Measurements from ENCODE around the gene UVRAG. TPM values are rescaled to one million over a fixed set of nuclear protein-coding genes. Genes with fewer than 3 reads are reported as not detected.

The UVRAG gene
- total and polyA plus RNA-seq, 2 experiments from 2014 or later = 21.6 to 34.0 TPM

DNA sequence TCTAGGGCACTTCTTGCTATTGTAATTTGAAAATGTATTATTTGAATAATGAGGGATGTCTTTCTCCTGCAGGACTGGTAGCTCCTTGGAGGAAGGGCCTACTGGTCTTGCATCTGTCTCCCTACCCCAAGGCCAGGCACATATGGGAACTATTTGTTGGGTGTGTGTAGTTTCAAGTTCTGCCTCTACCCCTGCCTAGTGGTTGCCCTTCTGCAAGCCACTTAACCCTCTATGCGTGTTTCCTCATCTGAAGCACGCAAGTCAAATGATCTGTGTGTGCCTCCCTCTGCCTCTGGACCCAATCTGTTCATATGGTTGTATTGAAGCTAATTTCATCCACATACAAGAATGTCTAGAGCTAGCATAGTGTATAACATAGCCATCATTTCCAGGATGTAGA, 324.3 kb downstream of the UVRAG start:
- H3K4me3 ChIP-seq = no peak overlapping the region
- TF ChIP-seq, protein P1, sequence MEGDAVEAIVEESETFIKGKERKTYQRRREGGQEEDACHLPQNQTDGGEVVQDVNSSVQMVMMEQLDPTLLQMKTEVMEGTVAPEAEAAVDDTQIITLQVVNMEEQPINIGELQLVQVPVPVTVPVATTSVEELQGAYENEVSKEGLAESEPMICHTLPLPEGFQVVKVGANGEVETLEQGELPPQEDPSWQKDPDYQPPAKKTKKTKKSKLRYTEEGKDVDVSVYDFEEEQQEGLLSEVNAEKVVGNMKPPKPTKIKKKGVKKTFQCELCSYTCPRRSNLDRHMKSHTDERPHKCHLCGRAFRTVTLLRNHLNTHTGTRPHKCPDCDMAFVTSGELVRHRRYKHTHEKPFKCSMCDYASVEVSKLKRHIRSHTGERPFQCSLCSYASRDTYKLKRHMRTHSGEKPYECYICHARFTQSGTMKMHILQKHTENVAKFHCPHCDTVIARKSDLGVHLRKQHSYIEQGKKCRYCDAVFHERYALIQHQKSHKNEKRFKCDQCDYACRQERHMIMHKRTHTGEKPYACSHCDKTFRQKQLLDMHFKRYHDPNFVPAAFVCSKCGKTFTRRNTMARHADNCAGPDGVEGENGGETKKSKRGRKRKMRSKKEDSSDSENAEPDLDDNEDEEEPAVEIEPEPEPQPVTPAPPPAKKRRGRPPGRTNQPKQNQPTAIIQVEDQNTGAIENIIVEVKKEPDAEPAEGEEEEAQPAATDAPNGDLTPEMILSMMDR (IDR thresholded peaks at IDR 0.05; ENCODE audit: low read depth, low read length) = no peak
- H3K4me1 ChIP-seq (ENCODE audit: low read depth) = no peaks in the 10 kb centered on the region
- H3K9me3 ChIP-seq (ENCODE audit: low read depth) = no peaks in the 10 kb centered on the region
- H3K27me3 ChIP-seq = no peaks in the 10 kb centered on the region
- H3K27ac ChIP-seq = no peak overlapping the region
- no peaks in the 10 kb centered on the region for H3K36me3 ChIP-seq
- DNase-seq (ENCODE audit: low read depth in 1 of 2, low spot score in 1 of 2) = no peak

DNA sequence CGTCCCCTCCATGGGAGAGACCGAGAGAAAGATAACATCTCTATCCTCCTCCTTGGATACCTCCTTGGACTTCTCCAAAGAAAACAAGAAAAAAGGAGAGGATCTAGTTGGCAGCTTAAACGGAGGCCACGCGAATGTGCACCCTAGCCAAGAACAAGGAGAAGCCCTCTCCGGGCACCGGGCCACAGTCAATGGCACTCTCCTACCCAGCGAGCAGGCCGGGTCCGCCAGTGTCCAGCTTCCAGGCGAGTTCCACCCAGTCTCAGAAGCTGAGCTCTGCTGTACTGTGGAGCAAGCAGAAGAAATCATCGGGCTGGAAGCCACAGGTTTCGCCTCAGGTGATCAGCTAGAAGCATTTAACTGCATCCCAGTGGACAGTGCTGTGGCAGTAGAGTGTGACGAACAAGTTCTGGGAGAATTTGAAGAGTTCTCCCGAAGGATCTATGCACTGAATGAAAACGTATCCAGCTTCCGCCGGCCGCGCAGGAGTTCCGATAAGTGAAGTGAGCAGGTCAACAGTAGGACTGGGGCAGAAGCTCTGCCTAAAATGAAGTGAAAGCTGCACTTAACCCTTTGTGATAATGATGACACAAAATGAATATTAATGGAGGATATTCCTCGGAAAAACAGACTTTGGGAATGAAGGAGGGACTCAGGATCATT, 326.0 kb downstream of the UVRAG start:
- Histone ChIP-seq H3K4me3 (no peak overlapping the region), H3K4me1 (ENCODE audit: low read depth) (peaks cover 3% of the 10 kb centered on the region), H3K9me3 (ENCODE audit: low read depth) (no peaks in the 10 kb centered on the region), H3K27me3 (no peaks in the 10 kb centered on the region), H3K36me3 (no peaks in the 10 kb centered on the region), H3K27ac (no peak overlapping the region)
- TF ChIP-seq, protein P1 (IDR thresholded peaks at IDR 0.05; ENCODE audit: low read depth, low read length) = no peak
- DNase-seq (ENCODE audit: low read depth in 1 of 2, low spot score in 1 of 2) = no peak

DNA sequence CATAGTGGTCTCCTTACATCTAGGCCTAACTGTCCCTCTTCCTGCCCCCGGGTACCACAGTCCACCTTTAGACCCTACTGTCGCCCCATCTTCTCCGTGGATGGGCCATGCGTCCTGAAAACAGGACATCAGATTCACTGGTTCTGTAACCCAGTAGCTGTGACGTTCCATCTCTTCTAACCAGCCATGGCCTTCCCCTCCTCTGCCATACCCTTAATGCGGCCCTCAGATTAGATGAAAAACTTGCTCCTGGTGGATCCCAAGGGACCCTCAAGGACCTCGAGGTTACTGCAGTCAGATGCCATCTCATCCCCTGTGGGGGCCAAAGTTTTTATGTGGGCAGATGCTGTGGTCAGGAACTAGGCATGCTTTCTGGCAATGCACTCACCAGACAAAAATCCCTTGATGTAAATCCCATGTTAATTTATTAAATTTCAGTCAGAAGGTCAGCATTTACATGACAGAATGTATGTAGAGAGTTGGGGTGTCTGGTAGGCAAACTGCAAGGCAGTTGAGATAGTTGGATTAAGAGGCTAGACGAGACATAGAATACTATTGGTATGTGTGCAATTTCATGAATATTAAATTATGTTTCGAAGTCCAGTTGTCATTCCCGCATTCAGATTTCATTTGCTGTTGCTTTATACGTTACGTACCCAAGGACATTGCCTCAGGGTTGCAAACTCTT, 327.0 kb downstream of the UVRAG start:
- no peak for DNase-seq (ENCODE audit: low read depth in 1 of 2, low spot score in 1 of 2)
- Histone ChIP-seq H3K9me3 (ENCODE audit: low read depth) (no peaks in the 10 kb centered on the region), H3K4me3 (no peak overlapping the region), H3K4me1 (ENCODE audit: low read depth) (peaks cover 11% of the 10 kb centered on the region), H3K27ac (no peak overlapping the region), H3K27me3 (no peaks in the 10 kb centered on the region), H3K36me3 (no peaks in the 10 kb centered on the region)
- TF ChIP-seq, protein P1 (IDR thresholded peaks at IDR 0.05; ENCODE audit: low read depth, low read length) = no peak

DNA sequence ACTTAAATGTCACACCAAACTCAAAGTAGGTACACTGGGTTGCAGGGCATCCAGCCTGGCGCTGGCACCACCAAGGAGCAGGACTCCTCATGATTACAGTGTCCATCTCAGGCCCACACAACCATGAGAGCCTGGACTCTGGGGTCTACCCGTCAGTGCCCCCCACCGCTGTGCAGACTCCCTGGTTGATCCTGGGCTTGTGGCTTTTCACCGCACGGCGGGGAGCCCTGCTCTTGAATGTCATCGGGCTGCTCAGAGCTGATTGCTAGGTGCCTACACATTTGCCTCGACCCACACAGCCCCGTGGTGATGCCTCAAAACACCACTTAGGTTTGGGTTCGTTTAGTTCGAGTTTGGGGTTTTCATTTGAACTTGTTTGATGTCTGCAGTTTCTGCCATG, 328.3 kb downstream of the UVRAG start:
- Histone ChIP-seq H3K27me3 (no peaks in the 10 kb centered on the region), H3K9me3 (ENCODE audit: low read depth) (no peaks in the 10 kb centered on the region), H3K27ac (no peak overlapping the region), H3K4me3 (no peak overlapping the region), H3K36me3 (no peaks in the 10 kb centered on the region), H3K4me1 (ENCODE audit: low read depth) (peaks cover 18% of the 10 kb centered on the region)
- TF ChIP-seq, protein P1 (IDR thresholded peaks at IDR 0.05; ENCODE audit: low read depth, low read length) = no peak
- DNase-seq (ENCODE audit: low read depth in 1 of 2, low spot score in 1 of 2) = no peak

DNA sequence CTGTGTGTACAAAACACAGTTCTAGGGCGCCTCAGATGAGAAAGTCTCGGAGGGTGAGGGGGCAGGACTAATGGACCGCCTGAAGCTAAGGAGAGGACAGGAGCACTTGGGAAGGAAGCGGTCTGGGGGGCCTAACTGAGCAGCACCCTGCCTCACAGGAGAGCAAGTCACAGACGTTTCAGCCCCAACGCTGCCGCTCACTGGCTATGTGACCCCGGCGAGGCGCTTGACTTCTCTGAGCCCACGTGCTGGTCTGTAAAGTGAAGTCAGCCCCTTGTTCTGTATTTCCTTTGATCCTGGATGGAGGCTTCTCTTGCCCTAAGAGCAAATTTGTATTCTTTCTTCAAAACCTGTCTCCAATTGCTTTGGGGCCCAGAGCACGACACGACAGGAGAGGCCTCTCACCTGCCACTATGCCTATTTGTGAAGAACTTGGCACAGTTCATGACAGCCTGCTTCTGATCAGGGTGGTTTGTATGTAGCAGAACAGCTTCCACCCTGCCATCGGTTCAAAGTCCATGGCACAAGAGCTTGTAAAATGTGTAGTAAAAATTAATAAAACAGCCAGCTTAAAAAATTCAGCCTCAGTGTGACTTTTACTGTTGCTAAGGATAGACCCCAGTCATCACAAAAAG, 332.2 kb downstream of the UVRAG start:
- TF ChIP-seq, protein P1 (IDR thresholded peaks at IDR 0.05; ENCODE audit: low read depth, low read length) = no peak
- Histone ChIP-seq H3K4me1 (ENCODE audit: low read depth) (peaks cover 18% of the 10 kb centered on the region), H3K27me3 (no peaks in the 10 kb centered on the region), H3K9me3 (ENCODE audit: low read depth) (no peaks in the 10 kb centered on the region), H3K36me3 (no peaks in the 10 kb centered on the region), H3K27ac (peak overlapping the region; percentile 52), H3K4me3 (no peak overlapping the region)
- DNase-seq (ENCODE audit: low read depth in 1 of 2, low spot score in 1 of 2) = no peak

Measured in cardiac muscle cell (in vitro differentiated cells and primary cell).